ENCODE measurements around the gene MSRB2. TPM values are rescaled to one million over a fixed set of nuclear protein-coding genes. Genes with fewer than 3 reads are reported as not detected.

Gene MSRB2
- total RNA-seq, 1 donor from 2014 or later, result 15.2 TPM

DNA sequence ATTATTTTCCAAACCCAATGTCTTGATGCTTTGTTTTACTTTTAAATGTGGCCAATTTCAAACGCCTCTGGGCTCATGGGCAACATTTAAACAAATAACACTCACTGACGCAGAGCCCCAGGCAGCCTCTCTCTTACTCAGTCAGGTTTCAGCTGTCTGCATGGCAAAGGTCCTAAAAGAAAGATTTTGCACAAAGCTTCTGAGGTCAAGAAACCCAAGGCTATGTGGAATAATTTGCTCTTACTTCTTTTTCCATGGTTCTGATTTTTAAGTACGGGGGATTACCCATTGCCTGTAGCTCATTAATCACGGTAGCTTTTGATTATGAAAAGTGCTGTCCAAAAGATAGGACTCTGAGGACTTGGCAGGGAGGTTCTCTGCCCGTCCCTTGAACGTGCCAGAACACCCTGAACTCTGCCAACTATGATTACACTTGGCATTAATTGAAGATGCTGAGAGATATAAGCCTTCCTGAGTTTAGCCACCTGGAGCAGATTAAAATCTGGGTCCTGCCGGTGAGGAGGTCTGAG, 14.1 kb upstream of the MSRB2 start:
- no peak overlapping the region for H3K27ac ChIP-seq
- no peak overlapping the region for H3K4me3 ChIP-seq
- intact Hi-C loops (cut with DNase I), result no loop called here
- DNase-seq (ENCODE audit: extremely low spot score in 2 of 2), result no peak
- no peaks in the 10 kb centered on the region for H3K4me1 ChIP-seq
- H3K36me3 ChIP-seq, result no peaks in the 10 kb centered on the region
- TF ChIP-seq POLR2AphosphoS5 (IDR thresholded peaks at IDR 0.05; ENCODE audit: insufficient read depth in 1 of 2, low read depth in 1 of 2) (no peak), POLR2A (IDR thresholded peaks at IDR 0.05) (no peak)
- TF ChIP-seq, protein P1, sequence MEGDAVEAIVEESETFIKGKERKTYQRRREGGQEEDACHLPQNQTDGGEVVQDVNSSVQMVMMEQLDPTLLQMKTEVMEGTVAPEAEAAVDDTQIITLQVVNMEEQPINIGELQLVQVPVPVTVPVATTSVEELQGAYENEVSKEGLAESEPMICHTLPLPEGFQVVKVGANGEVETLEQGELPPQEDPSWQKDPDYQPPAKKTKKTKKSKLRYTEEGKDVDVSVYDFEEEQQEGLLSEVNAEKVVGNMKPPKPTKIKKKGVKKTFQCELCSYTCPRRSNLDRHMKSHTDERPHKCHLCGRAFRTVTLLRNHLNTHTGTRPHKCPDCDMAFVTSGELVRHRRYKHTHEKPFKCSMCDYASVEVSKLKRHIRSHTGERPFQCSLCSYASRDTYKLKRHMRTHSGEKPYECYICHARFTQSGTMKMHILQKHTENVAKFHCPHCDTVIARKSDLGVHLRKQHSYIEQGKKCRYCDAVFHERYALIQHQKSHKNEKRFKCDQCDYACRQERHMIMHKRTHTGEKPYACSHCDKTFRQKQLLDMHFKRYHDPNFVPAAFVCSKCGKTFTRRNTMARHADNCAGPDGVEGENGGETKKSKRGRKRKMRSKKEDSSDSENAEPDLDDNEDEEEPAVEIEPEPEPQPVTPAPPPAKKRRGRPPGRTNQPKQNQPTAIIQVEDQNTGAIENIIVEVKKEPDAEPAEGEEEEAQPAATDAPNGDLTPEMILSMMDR (IDR thresholded peaks at IDR 0.05), result no peak
- H3K27me3 ChIP-seq, result no peaks in the 10 kb centered on the region
- H3K9me3 ChIP-seq, result no peaks in the 10 kb centered on the region

DNA sequence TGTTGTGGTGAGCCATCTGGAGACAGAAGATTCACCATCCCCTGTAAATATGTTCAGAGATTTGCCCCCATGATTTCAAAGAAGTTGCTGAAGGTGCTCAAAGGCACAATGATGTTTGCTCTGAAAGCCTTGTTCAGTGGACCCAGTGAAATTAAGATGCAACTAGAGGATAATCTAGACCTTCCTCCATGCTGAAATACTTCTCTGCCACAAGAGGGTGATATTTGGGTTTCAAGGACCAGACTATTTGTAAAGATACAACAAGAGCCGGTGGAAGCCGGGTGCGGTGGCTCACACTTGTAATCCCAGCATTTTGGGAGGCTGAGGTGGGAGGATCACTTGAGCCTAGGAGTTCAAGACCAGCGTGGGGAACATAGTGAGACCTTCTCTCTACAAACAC, 13.5 kb upstream of the MSRB2 start:
- TF ChIP-seq, protein P1 (IDR thresholded peaks at IDR 0.05), result no peak
- TF ChIP-seq POLR2A (IDR thresholded peaks at IDR 0.05), result no peak
- TF ChIP-seq POLR2AphosphoS5 (IDR thresholded peaks at IDR 0.05; ENCODE audit: insufficient read depth in 1 of 2, low read depth in 1 of 2), result no peak

DNA sequence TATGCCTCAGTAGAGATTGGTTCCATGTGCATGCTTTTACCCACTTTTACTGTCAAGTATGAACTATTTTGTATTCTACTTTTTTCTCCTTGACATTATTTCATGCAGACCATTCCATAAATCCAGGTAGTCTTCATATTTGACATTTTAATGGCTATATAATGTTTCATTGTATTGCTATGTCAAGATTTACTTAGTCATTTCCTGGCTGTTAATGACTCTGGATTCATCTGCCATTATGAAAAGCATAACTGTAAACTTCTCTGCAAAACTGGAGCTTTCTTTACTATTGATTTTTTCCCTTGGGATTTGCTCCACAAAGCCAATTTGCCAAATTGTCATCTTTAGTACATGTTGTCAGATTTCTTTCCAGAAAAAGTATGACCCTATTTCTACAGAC, 6.8 kb upstream of the MSRB2 start:
- intact Hi-C loops (cut with DNase I), result no loop called here
- no peak overlapping the region for H3K4me3 ChIP-seq
- no peaks in the 10 kb centered on the region for H3K36me3 ChIP-seq
- no peak overlapping the region for H3K27ac ChIP-seq
- no peaks in the 10 kb centered on the region for H3K27me3 ChIP-seq
- DNase-seq (ENCODE audit: extremely low spot score in 2 of 2), result no peak
- H3K9me3 ChIP-seq, result no peaks in the 10 kb centered on the region
- H3K4me1 ChIP-seq, result no peaks in the 10 kb centered on the region
- TF ChIP-seq POLR2A (IDR thresholded peaks at IDR 0.05), result no peak
- TF ChIP-seq, protein P1 (IDR thresholded peaks at IDR 0.05), result no peak
- no peak for TF ChIP-seq POLR2AphosphoS5 (IDR thresholded peaks at IDR 0.05; ENCODE audit: insufficient read depth in 1 of 2, low read depth in 1 of 2)

More for the DNA sequence above, 13.5 kb upstream of the MSRB2 start:
- Histone ChIP-seq H3K4me1 (no peaks in the 10 kb centered on the region), H3K36me3 (no peaks in the 10 kb centered on the region), H3K27me3 (no peaks in the 10 kb centered on the region), H3K27ac (no peak overlapping the region), H3K9me3 (no peaks in the 10 kb centered on the region), H3K4me3 (no peak overlapping the region)
- no peak for DNase-seq (ENCODE audit: extremely low spot score in 2 of 2)
- intact Hi-C loops (cut with DNase I), result no loop called here

DNA sequence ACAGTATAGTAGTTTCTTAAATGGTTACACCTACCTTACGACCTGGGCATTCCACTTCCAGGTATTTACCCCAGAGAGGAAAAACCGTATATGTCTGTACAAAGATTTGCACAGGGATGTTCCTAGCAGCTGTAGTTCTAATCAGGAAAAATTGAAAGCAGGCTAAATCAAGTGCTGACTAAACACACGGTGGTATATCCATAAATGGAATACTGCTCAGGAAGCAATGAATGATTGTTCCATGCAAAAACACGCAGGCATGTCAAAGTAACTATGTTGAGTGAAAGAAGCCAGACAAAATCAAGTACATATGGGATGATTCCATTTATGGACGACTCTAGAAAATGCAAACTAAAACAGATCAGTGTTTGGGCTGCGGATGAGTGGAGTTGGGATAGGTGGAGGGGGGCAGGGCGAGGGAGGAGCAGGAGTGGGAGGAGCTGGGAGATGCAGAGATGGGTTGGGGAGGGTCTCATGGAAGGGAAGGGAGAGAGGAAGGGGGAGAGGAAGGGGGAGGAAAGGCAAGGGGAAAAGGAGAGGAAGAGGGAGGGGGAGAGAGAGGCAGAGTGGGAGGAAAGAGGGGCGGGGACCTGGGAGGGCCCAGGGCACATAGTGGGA, 484 bp upstream of the MSRB2 start:
- Histone ChIP-seq H3K4me1 (peaks cover 24% of the 10 kb centered on the region), H3K9me3 (no peaks in the 10 kb centered on the region), H3K27me3 (no peaks in the 10 kb centered on the region), H3K27ac (peak overlapping the region; percentile 95), H3K4me3 (peak overlapping the region; percentile 55 to 92), H3K36me3 (no peaks in the 10 kb centered on the region)
- no peak for TF ChIP-seq POLR2A (IDR thresholded peaks at IDR 0.05)
- peak in 1 of 2 donors; percentile 23 for TF ChIP-seq POLR2AphosphoS5 (IDR thresholded peaks at IDR 0.05; ENCODE audit: insufficient read depth in 1 of 2, low read depth in 1 of 2)
- TF ChIP-seq, protein P1 (IDR thresholded peaks at IDR 0.05), result no peak
- intact Hi-C loops (cut with DNase I), result loop anchor here (10.0 kb wide), 3 partner anchors 340 to 1560 kb away; partner anchors contain the start of genes MLLT10, OTUD1 and SPAG6
- peak in 1 of 2 donors; percentile 96 for DNase-seq (ENCODE audit: extremely low spot score in 2 of 2)

Data from vagina (tissue), 2 donors.